Measurements from ENCODE around the gene UGGT2.
"Not testable (repeated sequence)": the region's sequence is repeated elsewhere in the genome, so short reads cannot be mapped to it uniquely, and the experiment has no call there.

UGGT2 gene

DNA sequence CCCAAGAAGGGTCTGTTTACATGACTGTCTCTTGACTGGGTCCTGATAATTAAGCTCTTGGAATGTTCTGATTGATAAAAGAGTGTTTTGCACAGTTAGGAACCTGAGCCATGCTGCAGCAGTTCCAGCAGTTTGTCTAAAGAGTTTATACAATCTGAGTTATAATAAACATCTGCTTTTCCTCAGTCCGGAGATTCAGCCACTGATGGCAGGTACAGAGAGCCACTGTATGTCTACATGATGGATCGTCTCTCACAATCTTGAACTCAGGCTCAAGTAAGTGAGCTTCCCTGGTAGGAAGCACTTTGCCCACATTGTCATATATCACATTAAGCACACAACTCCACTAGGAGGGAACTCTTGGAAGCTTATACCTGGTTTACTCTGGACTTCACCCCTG, 84.3 kb downstream of the UGGT2 start:
- no peak for DNase-seq

DNA sequence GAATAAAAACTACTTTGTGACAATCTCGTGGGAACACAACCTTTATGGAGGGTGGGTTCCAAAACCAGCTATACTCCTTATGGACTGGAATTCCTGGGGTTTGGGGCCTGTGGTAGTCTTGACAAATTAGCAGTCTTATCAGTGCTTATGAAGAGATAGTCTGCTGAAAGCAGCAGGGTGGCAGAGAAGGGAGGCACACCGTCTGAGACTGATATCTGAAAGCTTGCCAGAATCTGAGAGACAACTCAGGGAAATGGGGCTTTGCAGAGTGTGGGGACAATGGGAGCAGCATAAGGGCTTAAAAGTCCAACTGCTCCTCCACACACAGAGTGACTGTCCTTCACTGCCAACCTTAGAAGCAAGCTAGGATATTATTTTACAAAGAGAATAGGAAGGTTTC, 95.9 kb downstream of the UGGT2 start:
- no peak for DNase-seq

DNA sequence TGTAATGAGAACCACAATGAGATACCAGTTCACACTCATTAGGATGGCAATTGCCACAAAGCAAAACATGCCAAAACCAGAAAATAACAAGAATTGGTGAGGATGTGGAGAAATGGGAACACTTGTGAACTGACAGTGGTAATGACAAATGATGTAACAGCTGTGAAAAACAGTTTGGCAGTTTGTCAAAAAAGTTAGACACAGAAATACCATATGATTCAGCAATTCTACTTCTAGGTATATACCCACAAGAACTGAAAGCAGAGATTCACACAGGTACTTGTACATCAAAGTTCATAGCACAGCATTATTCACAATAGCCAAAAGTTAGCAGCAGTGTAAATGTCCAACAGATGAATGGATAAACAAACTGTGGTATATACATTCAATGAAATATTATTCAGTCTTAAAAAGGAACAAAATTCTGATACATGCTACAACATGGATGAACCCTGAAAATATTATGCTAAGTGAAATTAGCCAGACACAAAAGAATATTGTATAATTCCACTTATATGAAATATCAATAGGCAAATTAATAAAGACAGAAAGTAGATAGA, 96.5 kb downstream of the UGGT2 start:
- DNase-seq: no peak

DNA sequence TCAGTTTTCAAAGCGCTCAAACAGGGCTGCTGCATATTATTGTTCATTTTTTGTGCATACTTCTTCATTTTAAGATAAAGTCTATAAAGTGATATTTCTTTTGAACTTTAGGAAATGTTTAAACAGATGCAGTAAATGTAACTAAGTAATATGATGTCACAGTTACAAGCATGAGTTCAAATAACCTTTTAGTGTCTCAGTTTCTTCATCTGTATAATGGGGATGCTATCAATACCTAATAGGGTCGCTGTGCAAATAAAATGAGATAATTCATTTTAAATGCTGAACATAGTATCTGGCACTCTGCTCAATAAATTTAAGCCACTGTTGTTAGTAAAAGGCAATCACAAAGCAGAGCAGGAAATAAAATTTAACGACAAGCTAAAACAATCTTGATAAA, 97.5 kb downstream of the UGGT2 start:
- no peak for DNase-seq

DNA sequence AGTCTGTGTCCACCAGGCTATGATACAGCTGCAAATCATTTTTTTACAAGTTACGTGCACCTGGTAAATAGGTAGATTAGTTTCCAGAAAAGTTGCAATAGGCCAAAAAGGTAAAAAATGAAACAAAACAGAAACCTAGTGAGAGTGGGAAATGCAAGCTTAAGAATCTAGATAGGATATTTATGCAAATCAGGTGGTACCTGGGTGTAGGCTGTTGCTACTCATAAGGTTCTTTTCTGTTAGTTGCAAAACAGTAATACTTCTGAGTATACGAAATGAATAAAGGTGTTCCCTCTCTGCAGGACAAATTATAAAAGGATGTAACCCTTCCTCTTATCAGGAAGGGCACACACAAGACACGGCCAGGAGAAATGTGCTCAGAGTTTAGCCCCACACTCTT, 97.9 kb downstream of the UGGT2 start:
- no peak for DNase-seq

DNA sequence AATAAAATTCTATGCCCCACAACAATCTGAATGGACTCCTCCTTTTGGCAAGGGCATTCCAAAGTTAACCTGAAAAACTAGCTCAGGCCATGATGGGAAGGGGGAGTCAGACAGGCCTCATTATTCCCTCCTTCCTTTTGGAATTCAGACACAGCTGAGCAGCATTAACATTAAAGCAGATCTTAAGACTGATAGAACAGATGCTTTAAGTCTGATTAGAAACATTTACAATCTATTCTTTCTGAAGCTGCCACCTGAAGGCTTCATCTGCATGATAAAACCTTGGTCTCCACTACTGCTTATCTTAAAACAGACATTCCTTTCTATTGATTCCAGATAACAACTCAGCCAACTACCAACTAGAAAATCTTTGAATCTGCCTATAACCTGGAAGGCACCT, 98.9 kb downstream of the UGGT2 start:
- DNase-seq: no peak

DNA sequence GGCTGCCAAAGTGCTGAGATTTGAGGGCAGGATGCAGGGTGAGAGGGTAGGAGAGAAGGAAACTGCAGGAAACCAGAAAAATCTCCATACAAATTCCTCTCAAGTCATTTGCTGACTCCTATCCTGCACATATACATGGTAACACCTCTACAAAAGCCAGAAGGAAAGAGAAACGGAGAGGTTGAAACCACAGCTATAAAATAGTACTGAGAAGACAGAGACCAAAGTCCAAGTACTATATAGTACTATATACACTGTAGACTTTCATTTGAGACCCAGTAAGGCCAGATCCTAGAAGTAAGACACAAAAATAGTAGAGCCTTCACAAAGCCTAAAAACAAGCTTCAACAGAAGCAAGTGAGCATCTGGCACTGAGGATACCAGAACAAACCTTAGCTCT, 103.1 kb downstream of the UGGT2 start:
- DNase-seq: no peak

DNA sequence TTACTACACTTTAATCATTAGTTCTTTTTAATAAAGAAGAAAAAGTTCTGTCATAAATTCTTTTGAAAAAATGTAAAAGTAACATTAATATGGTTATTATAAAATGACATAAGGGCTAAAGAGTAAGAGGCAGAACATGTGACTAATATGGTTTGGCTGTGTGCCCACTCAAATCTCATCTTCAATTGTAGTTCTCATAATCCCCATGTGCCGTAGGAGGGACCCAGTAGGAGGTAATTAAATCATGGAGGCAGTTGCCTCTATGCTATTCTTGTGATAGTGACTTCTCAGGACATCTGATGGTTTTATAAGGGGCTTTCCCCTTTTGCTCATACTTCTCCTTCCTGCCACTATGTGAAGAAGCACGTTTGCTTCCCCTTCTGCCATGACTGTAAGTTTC, 104.5 kb downstream of the UGGT2 start:
- no peak for DNase-seq

DNA sequence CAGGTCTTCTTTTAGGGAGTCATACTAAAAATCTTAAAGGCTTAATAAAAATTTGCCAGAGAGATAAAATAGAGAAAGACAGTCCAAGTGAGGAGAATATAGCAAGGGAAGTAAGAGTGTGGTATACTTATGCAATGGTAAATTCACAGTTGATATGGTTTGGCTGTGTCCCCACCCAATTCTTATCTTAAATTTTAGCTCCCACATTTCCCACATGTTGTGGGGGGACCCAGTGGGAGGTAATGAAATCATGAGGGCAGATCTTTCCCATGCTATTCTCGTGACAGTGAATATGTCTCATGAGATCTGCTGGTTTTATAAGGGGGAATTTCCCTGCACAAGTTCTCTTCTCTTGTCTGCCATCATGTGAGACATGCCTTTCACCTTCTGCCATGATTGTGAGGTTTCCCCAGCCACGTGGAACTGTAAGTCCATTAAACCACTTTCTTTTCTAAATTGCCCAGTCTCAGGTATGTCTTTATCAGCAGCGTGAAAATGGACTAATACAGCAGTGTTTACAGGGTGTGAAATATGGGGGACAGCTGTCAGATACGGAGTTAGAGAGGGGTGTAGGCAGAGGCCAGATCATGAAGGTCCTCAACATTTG, 115.4 kb downstream of the UGGT2 start:
- no peak for DNase-seq

DNA sequence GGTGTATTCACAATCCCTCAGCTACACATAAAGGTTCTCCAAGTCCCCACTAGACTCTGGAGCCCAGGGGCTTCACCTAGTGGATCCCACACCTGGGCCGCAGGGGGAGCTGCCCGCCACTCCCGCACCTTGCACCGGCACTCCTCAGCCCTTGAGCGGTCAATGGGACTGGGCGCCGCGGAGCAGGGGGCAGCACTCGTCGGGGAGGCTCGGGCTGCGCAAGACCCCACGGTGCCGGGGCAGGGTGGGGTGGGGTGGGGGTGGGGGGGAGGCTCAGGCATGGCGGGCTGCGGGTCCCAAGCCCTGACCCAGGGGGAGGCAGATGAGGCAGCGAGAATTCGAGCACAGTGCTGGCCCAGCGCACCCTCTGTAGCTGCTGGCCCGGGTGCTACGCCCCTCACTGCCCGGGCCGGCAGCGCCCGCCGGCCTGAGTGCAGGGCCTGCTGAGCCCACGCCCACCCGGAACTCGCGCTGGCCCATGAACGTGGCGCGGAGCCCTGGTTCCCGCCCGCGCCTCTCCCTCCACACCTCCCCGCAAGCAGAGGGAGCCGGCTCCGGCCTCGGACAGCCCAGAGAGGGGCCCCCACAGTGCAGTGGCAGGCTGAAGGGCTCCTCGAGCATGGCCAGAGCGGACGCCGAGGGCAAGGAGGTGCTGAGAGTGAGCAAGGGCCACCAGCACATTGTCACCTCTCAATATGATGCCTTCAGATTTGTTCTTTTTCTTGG, 121.7 kb downstream of the UGGT2 start:
- DNase-seq: no peak

DNA sequence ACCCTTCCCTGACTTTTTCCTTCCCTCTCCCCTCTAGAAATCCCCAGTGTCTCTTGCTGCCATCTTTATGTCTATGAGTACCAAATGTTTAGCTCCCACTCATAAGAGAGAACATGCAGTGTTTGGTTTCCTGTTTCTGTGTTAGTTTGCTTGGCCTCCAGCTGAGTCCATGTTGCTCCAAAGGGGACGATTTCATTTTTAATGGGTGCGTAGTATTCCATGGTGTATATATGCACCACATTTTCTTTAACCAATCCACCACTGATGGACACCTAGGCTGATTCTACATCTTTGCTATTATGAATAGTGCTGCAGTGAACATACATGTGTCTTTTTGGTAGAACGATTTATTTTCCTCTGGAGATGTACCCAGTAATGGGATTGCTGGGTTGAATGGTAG, 123.8 kb downstream of the UGGT2 start:
- no peak for DNase-seq

DNA sequence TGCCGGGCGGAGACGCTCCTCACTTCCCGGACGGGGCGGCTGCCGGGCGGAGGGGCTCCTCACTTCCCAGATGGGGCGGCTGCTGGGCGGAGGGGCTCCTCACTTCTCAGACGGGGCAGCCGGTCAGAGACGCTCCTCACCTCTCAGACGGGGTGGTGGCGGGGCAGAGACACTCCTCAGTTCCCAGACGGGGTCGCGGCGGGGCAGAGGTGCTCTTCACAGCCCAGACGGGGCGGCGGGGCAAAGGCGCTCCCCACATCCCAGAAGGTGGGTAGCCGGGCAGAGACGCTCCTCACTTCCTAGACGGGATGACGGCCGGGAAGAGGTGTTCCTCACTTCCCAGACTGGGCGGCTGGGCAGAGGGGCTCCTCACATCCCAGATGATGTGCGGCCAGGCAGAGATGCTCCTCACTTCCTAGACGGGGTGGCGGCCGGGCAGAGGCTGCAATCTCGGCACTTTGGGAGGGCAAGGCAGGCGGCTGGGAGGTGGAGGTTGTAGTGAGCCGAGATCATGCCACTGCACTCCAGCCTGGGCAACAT, 124.8 kb downstream of the UGGT2 start:
- DNase-seq: not testable (repeated sequence)

DNA sequence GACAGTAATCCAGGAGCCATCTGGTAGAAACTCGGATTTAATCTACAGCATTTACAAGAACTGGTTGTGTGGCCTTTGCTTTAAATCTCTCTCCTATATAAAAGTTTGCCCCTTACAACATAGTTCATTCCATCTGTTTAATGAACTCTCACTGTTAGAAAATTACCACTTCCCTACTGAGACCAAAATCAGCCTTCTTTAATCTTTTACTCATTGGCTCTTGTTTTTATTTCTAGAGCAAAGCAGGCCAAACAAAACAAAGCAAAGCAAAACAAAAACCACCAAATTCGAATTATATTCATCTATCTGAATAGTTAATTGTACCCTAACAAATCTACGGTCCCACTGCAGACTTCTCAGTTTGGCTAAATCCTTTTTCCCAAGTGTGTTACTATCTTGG, 127.0 kb downstream of the UGGT2 start:
- DNase-seq: peak; percentile 15

DNA sequence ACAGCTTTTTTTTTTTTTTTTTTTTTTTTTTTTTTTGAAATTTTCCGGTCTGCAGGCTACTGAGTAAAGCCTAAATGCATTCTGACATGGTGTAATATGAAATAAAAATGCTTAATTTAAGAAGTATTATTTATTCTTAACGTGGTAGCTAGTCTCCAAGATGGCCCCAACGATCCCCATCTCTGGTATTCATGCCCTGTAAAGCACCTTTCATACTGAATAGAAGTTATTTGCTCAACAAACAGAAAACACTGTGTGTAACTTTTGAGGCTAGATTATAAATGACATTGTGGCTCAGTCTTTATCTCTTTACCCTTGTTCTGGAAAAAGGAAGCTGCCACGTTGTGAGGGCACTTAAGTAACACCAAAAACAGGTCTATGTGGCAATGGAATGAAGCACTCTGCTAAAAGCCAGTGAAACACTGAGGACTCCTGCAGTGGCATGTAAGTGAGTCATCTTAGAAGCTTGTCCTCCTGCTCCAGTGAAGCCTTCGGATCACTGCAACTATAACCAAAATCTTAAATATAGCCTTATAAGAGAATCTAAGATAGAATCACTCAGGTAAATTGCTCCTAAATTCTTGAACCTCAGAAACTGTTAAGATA, 128.7 kb downstream of the UGGT2 start:
- no peak for DNase-seq

DNA sequence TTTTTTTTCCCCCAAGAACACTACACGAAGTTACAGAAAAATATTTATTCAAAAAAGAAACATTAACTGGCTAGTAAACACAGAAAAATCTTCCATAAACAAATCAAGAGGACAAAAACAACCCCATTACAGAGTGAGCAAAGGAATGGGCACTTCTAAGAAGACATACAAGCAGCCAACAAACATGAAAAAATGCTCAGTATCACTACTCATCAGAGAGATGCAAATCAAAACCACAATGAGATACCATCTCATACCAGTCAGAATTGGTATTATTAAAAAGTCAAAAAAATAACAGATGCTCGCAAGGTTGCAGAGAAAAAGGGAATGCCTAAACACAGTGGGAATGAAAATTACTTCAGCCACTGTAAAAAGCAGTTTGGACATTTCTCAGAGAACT, 131.7 kb downstream of the UGGT2 start:
- no peak for DNase-seq

DNA sequence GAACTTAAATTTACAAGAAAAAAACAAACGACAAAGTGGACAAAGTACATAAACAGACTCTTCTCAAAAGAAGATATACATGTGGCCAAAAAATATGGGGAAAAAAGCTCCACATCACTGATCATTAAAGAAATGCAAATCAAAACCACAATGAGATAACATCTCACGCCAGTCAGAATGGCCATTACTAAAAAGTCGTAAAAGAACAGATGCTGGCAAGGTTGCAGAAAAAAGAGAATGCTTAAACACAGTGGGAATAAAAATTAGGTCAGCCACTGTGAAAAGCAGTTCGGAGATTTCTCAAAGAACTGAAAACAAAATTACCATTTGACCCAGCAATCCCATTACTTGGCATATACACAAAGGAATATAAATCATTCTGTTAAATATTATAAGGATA, 132.7 kb downstream of the UGGT2 start:
- no peak for DNase-seq

DNA sequence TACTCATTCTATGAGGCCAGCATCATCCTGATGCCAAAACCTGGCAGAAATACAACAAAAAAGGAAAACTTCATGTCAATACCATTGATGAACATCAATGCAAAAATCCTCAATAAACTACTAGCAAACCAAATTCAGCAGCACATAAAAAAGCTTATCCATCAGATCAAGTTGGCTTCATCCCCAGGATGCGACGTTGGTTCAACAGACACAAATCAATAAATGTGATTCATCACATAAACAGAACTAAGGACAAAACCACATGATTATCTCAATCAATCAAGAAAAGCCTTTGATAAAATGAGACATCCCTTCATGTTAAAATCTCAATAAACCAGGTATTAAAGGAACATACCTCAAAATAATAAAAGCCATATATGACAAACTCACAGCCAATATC, 134.3 kb downstream of the UGGT2 start:
- DNase-seq: no peak

DNA sequence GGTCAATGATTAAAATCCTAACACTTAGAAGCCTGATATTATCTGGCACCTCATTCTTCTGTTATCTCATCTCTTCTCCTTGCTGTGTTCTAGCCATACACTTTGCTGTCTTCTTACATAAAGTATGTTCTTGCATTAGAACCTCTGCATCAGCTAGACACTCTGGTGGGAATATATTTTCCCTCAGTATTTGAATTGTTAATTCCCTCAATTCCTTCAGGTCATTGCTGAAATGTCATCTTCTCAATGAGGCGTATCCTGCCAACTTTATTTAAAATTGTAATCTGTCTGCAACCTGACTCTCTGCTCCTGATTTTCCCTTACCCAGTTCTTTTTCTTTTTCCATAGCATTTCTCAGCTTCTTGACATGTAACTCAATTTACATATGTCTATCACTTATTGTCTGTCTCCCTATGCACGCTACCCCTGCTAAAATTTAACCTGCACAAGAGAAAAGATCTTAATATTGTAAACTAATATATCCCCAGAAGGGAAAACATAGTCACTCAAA, 138.2 kb downstream of the UGGT2 start:
- DNase-seq: no peak

DNA sequence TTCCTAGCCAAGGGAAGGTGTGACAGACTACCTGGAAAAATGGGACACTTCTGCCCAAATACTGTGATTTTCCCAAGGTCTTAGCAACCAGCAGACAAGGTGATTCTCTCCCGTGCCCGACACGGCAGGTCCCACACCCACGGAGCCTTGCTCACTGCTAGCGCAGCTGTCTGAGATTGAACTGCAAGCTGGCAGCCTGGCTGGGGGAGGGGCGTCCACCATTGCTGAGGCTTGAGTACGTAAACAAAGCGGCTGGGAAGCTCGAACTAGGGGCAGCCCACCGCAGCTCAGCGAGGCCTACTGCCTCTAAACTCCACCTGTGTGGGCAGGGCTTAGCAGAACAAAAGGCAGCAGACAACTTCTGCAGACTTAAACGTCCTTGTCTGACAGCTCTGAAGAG, 146.2 kb downstream of the UGGT2 start:
- no peak for DNase-seq

DNA sequence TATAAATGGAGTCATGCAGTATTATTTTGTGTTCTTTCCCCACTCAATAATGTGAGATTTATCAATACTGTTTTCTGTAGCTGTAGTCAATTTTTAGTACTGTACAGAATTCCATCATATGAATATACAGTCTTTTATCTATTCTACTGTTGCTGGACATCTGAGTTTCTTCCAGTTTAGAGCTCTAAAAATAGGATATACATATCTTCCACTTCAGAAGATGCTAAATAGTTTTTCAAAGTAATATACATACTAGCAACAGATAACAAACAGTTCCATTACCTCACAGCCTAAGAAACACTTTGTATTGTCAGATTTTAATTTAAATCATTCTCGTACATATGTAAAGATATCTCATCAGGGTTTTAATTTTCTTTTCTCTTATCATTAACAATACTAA, 149.6 kb downstream of the UGGT2 start:
- DNase-seq: no peak

DNA sequence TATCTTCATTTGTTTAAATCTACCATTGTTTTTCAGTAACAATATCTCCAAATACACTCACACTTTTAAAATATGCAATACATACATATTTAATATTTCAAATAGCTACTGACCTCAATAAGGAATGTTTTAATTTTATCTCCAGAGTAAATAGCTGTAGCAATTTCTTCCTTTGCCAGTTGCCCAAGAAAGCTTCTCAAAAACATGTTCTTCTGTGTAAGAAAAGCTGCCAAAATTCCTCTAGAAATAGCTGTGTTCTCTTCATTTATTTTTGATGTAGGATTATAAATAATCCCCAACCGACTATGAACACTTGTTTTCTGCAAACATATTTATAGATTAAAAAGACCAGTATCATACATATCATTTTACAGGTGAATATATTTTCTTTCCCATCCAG, 150.5 kb downstream of the UGGT2 start:
- DNase-seq: no peak

DNA sequence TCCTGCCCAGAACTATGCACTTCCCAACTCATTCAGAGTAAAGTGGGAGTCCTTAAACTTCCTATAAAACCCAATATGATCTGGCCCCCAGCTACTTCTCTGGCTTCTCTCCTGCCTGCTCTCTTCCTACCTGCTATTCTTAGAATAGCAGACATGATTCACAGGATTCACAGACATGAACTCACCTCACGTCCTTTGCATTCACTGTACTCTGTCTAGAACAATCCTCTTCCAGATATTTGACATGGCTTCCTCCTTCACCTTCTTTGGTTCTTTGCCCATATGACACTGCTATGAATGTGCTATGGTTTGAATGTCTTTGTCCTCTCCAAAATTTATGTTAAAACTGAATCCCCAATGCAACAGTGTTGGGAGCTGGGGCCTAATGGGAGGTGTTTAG, 154.9 kb downstream of the UGGT2 start:
- no peak for DNase-seq

DNA sequence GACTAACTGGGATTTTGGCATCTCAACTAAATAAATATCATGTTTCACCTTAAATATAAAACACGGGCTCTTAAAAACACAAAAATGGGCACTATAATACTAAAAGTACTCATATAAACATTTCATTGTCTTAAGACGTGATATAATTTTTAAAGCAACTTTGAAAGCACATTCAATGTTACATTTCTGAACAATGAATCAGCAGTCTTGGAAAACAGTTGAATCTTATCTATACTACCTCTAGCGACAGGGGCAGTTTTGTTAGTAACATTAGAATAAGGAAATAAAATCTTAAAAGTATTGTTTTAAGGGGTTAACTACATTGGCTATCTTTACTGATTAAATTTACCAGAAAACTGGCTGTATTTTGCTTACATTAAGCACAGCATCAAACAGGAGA, 156.9 kb downstream of the UGGT2 start:
- DNase-seq: no peak

Data from right kidney (tissue), 1 donor.